H9 (cell line): ENCODE data around the gene EXOSC10. TPM values are rescaled to one million over a fixed set of nuclear protein-coding genes. Genes with fewer than 3 reads are reported as not detected.

Source experiments
- DNase-seq: peaks from one replicate; pipeline ENCODE4 v3.0.0-alpha.2; 2017
- H2AFZ ChIP-seq: one replicate; pipeline ENCODE4 v1.6.1; 2013; ENCODE audit warnings: mild to moderate bottlenecking, low read length, control low read depth, moderate library complexity
- H2AK5ac ChIP-seq: 2 replicates; pipeline ENCODE4 v1.6.1; 2013; ENCODE audit warnings: low read length, control low read depth, mixed read lengths; ENCODE audit not compliant: insufficient read length
- H2BK120ac ChIP-seq: one replicate; pipeline ENCODE4 v1.6.1; 2013; ENCODE audit warnings: low read depth, mild to moderate bottlenecking, low read length, control low read depth, inconsistent platforms; ENCODE audit not compliant: poor library complexity, severe bottlenecking
- H2BK12ac ChIP-seq: 2 replicates; pipeline ENCODE4 v1.6.1; 2013; ENCODE audit warnings: low read length, control low read depth, mixed read lengths, low read depth; ENCODE audit not compliant: insufficient read length
- H2BK15ac ChIP-seq: 2 replicates; pipeline ENCODE4 v1.6.1; 2013; ENCODE audit warnings: low read depth, low read length, control low read depth
- H2BK20ac ChIP-seq: one replicate; pipeline ENCODE4 v1.6.1; 2013; ENCODE audit warnings: low read depth, mild to moderate bottlenecking, low read length, control low read depth, inconsistent platforms; ENCODE audit not compliant: poor library complexity, severe bottlenecking
- H2BK5ac ChIP-seq: 2 replicates; pipeline ENCODE4 v1.6.1; 2013; ENCODE audit warnings: low read length, control low read depth, mixed read lengths; ENCODE audit not compliant: insufficient read length
- H3K14ac ChIP-seq: 2 replicates; pipeline ENCODE4 v1.6.1; 2013; ENCODE audit warnings: low read length, control low read depth; ENCODE audit not compliant: insufficient read depth
- H3K18ac ChIP-seq: 2 replicates; pipeline ENCODE4 v1.6.1; 2013; ENCODE audit warnings: low read depth, mild to moderate bottlenecking, mixed read lengths, low read length, control low read depth; ENCODE audit not compliant: insufficient read length
- H3K23ac ChIP-seq: 2 replicates; pipeline ENCODE4 v1.6.1; 2013; ENCODE audit warnings: low read length, control low read depth, mixed read lengths, low read depth; ENCODE audit not compliant: insufficient read length
- H3K23me2 ChIP-seq: 2 replicates; pipeline ENCODE4 v1.6.1; 2013; ENCODE audit warnings: low read depth, mild to moderate bottlenecking, mixed read lengths, low read length, control low read depth; ENCODE audit not compliant: insufficient read length, poor library complexity, severe bottlenecking
- H3K27ac ChIP-seq: 2 replicates; pipeline ENCODE4 v1.5.1; 2013; ENCODE audit warnings: low read length, control low read depth, mixed read lengths, low read depth; ENCODE audit not compliant: insufficient read length
- H3K27me3 ChIP-seq: 2 replicates; pipeline ENCODE4 v1.6.1; 2013; ENCODE audit warnings: low read length, control low read depth, inconsistent platforms; ENCODE audit not compliant: insufficient read depth
- H3K4ac ChIP-seq: 2 replicates; pipeline ENCODE4 v1.6.1; 2013; ENCODE audit warnings: low read depth, mild to moderate bottlenecking, control low read depth, inconsistent platforms, low read length, moderate library complexity
- H3K4me1 ChIP-seq: 2 replicates; pipeline ENCODE4 v1.6.1; 2013; ENCODE audit warnings: low read length, control low read depth, inconsistent platforms; ENCODE audit not compliant: insufficient read depth
- H3K4me2 ChIP-seq: 2 replicates; pipeline ENCODE4 v1.6.1; 2013; ENCODE audit warnings: low read length, control low read depth, mixed read lengths; ENCODE audit not compliant: insufficient read length, insufficient read depth
- H3K56ac ChIP-seq: 2 replicates; pipeline ENCODE4 v1.6.1; 2013; ENCODE audit warnings: low read depth, mild to moderate bottlenecking, mixed read lengths, low read length, control low read depth; ENCODE audit not compliant: insufficient read length
- H3K79me1 ChIP-seq: 2 replicates; pipeline ENCODE4 v1.6.1; 2013; ENCODE audit warnings: low read depth, mild to moderate bottlenecking, moderate library complexity, low read length, control low read depth, inconsistent platforms; ENCODE audit not compliant: insufficient read depth, poor library complexity, severe bottlenecking
- H3K79me2 ChIP-seq: 2 replicates; pipeline ENCODE4 v1.6.1; 2013; ENCODE audit warnings: low read length, control low read depth, inconsistent platforms; ENCODE audit not compliant: insufficient read depth
- H3K9ac ChIP-seq: 2 replicates; pipeline ENCODE4 v1.6.1; 2013; ENCODE audit warnings: low read length, control low read depth, mixed read lengths; ENCODE audit not compliant: insufficient read length; ENCODE audit errors: extremely low read depth
- H3K9me3 ChIP-seq: one replicate; pipeline ENCODE4 v1.6.1; 2013; ENCODE audit warnings: low read depth, low read length, inconsistent platforms; ENCODE audit not compliant: control insufficient read depth
- H3T11ph ChIP-seq: one replicate; pipeline ENCODE4 v1.6.1; 2013; ENCODE audit warnings: mild to moderate bottlenecking, low read length, control low read depth, inconsistent platforms
- H4K20me1 ChIP-seq: one replicate; pipeline ENCODE4 v1.6.1; 2013; ENCODE audit not compliant: control insufficient read depth, insufficient read length, insufficient read depth
- H4K5ac ChIP-seq: 2 replicates; pipeline ENCODE4 v1.6.1; 2013; ENCODE audit warnings: low read depth, mild to moderate bottlenecking, mixed read lengths, low read length, control low read depth; ENCODE audit not compliant: insufficient read length
- H4K8ac ChIP-seq: replicated peaks from 2 replicates; pipeline ENCODE4 v1.6.1; 2013; ENCODE audit warnings: low read length, control low read depth, mixed read lengths, low read depth; ENCODE audit not compliant: insufficient read length
- H4K91ac ChIP-seq: 2 replicates; pipeline ENCODE4 v1.6.1; 2013; ENCODE audit warnings: low read depth, mild to moderate bottlenecking, moderate library complexity, mixed read lengths, low read length, control low read depth; ENCODE audit not compliant: insufficient read length
- H3K27ac Mint-ChIP-seq, 3 experiments: 2 replicates in 2 of 3; 3 replicates in 1 of 3; pipeline ENCODE4 v1.8.0; 2020 to 2021; ENCODE audit warnings: mixed read lengths in 3 of 3, mild to moderate bottlenecking in 1 of 3, moderate library complexity in 1 of 3
- H3K27me3 Mint-ChIP-seq: 2 replicates; pipeline ENCODE4 v1.8.0; 2021; ENCODE audit warnings: low read depth, mild to moderate bottlenecking, moderate library complexity, mixed read lengths
- H3K36me3 Mint-ChIP-seq, 3 experiments: 2 replicates in 2 of 3; 3 replicates in 1 of 3; pipeline ENCODE4 v1.8.0; 2020 to 2021; ENCODE audit warnings: low read depth in 3 of 3, mixed read lengths in 3 of 3; ENCODE audit not compliant: insufficient read depth in 1 of 3
- H3K4me1 Mint-ChIP-seq, 2 experiments: 2 replicates each; pipeline ENCODE4 v1.8.0; 2020; ENCODE audit warnings: mixed read lengths in 2 of 2
- H3K4me3 Mint-ChIP-seq, 2 experiments: 2 replicates in 1 of 2; 3 replicates in 1 of 2; pipeline ENCODE4 v1.8.0; 2020 to 2021; ENCODE audit warnings: mild to moderate bottlenecking in 2 of 2, mixed read lengths in 2 of 2, moderate library complexity in 1 of 2
- H3K9me3 Mint-ChIP-seq, 2 experiments: 2 replicates in 1 of 2; 3 replicates in 1 of 2; pipeline ENCODE4 v1.8.0; 2020; ENCODE audit warnings: mild to moderate bottlenecking in 2 of 2, mixed read lengths in 2 of 2, moderate library complexity in 1 of 2
- WGBS: extraction: QIAGEN DNeasy Blood & Tissue Kit; methylation state at CpG from one replicate; pipeline ENCODE4 v1.1.7; 2013; ENCODE audit warnings: missing lambda C conversion rate, low lambda C conversion rate, mixed read lengths; ENCODE audit not compliant: insufficient read length; ENCODE audit errors: extremely low coverage; 5-methylcytosine and 5-hydroxymethylcytosine counted together
- total RNA-seq: library from RNA; stranded (reverse); gene quantifications from 2 replicates; pipeline ENCODE4 v1.2.1, GENCODE V29; 2021
- TF ChIP-seq, protein P1 (sequence below): fragments of 200-600 bp; sonication (generic); conservative IDR thresholded peaks from 3 replicates; pipeline ENCODE4 v1.8.0; 2021; ENCODE audit warnings: antibody characterized with exemption, mild to moderate bottlenecking

Gene EXOSC10
- total RNA-seq, 1 experiment from 2014 or later, result 83.4 TPM

DNA sequence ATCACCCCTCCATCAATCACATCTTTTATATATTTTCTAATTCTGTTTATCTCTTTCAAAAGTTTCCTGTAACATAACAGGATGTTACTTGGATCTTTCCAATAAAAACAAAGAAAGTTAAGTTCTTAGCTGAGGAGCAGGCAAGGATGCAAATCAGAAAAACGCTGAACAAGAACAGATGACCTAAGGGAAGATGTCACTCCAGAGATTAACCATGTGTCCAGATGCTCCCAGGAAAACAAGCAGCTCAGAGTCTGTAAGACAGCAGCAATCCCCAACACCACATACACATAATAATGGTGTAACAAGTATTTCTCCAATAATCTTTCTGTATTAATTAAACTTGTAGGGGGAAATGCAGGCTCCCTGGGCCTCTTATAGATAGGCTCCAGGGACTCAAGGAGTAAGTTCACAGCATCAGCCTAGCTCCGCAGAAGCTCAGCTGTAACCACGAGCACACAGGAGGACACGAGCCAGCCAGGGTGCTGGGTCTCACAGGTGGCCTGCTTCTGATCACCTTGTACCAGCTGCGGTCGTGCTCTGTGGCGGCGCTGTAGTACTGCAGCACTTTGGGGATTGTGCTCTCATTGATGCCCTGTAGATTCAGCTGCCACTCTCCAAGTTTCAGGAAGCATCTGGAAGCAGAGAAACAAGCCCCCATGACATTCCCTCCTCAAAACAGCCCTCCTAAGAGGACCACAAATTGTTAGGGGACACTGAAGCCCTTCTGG is 33.1 kb upstream of the EXOSC10 start:
- no peak overlapping the region for H4K91ac ChIP-seq
- no peaks in the 10 kb centered on the region for H3K27me3 ChIP-seq
- H3K4me1 ChIP-seq, result no peaks in the 10 kb centered on the region
- no peak overlapping the region for H4K5ac ChIP-seq
- no peak overlapping the region for H4K8ac ChIP-seq
- H2BK5ac ChIP-seq, result peak overlapping the region; percentile 10
- H3K23ac ChIP-seq, result no peak overlapping the region
- whole genome bisulfite sequencing, result no CpG with 5 or more reads among the region's 8 CpGs
- H4K20me1 ChIP-seq, result no peaks in the 10 kb centered on the region
- no peak overlapping the region for H2AFZ ChIP-seq
- H3K4me1 Mint-ChIP-seq, result no peaks in the 10 kb centered on the region
- no peak overlapping the region for H3T11ph ChIP-seq
- DNase-seq, result no peak
- no peak overlapping the region for H3K27ac Mint-ChIP-seq
- no peak overlapping the region for H3K4me3 Mint-ChIP-seq
- H2BK20ac ChIP-seq, result no peak overlapping the region
- no peak overlapping the region for H2BK12ac ChIP-seq
- H3K23me2 ChIP-seq, result no peaks in the 10 kb centered on the region
- H3K27me3 Mint-ChIP-seq, result no peaks in the 10 kb centered on the region; the same call in 1 of the 2 replicates
- peaks cover 27 to 80% (median 68%) of the 10 kb centered on the region in 3 experiments; a peak in 6 of 7 replicates for H3K36me3 Mint-ChIP-seq
- H3K56ac ChIP-seq, result no peak overlapping the region
- H3K27ac ChIP-seq, result no peak overlapping the region
- no peaks in the 10 kb centered on the region for H3K79me1 ChIP-seq
- no peaks in the 10 kb centered on the region for H3K9me3 Mint-ChIP-seq
- no peak overlapping the region for H3K9ac ChIP-seq
- H3K9me3 ChIP-seq, result no peaks in the 10 kb centered on the region
- H3K18ac ChIP-seq, result no peak overlapping the region
- H2BK15ac ChIP-seq, result no peak overlapping the region
- no peak overlapping the region for H2BK120ac ChIP-seq
- no peak overlapping the region for H2AK5ac ChIP-seq
- TF ChIP-seq, protein P1, sequence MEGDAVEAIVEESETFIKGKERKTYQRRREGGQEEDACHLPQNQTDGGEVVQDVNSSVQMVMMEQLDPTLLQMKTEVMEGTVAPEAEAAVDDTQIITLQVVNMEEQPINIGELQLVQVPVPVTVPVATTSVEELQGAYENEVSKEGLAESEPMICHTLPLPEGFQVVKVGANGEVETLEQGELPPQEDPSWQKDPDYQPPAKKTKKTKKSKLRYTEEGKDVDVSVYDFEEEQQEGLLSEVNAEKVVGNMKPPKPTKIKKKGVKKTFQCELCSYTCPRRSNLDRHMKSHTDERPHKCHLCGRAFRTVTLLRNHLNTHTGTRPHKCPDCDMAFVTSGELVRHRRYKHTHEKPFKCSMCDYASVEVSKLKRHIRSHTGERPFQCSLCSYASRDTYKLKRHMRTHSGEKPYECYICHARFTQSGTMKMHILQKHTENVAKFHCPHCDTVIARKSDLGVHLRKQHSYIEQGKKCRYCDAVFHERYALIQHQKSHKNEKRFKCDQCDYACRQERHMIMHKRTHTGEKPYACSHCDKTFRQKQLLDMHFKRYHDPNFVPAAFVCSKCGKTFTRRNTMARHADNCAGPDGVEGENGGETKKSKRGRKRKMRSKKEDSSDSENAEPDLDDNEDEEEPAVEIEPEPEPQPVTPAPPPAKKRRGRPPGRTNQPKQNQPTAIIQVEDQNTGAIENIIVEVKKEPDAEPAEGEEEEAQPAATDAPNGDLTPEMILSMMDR, result 0 out of 3 replicates have a peak, but pooled peaks have one; percentile 13
- no peak overlapping the region for H3K14ac ChIP-seq
- no peak overlapping the region for H3K4ac ChIP-seq
- H3K4me2 ChIP-seq, result no peak overlapping the region
- no peaks in the 10 kb centered on the region for H3K79me2 ChIP-seq
